RPMI8226 (cell line): Measurements from ENCODE around the gene GRK3.
"Not testable (repeated sequence)": the region's sequence is repeated elsewhere in the genome, so short reads cannot be mapped to it uniquely, and the experiment has no call there.

Experiments used
- DNase-seq: peaks from one replicate; pipeline ENCODE4 v3.0.0-alpha.2; 2015

The GRK3 gene

DNA sequence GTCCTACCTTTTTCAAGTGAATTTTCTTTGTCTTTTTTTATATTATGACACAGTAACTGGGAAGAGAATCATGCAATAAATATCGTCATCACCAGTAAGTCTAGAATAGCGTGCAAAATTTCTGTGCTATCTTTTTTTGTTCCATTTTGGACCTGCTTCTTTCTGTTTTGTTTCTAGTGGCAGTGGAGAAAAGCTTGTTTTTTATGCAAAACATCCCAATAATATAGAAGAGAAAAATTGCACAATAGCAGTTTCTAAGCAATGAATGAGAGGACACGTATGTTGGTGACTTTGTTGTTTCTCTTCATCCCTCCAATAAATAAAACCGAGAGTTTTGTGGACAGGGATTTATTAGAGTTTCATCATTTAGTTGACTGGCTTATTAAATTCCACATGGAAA, 10.3 kb downstream of the GRK3 start:
- DNase-seq = no peak

DNA sequence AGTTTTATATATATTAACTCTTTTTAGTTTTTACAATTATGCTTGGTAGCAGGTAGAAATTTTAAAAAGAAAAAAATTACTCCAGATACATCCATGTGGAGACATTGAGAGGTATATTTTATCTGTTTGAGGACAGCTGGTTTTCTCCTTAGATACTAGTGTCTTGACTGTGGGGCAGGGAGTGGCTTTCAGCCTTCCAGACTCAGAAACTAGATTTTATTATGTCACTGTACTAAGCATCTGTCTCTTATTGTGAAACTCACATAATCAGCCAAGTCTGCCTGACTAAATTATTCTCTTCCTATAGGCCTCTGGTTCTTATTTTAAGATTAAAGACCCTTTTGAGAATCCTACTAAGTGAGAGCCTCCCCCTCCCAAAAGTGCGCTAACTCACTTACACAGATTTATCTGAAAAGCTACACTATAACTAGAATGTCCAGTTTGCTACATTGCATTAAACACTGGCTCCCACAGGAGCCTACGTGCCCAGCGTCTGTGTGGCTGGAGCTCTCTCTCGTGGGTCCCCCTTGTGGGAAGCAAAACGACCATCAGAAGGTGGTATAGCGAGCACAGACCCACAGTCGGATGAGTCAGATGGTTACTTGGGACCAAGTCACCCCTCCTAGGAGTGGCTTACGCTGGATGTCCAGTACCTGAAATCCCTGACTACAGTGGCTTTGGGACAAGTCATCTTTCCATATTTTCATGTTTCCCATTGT, 11.4 kb downstream of the GRK3 start:
- DNase-seq = not testable (repeated sequence)

- DNase-seq = not testable (repeated sequence)
Measured at GRCh38 chr22:25581452-25581851, 17.0 kb downstream of the GRK3 start.

DNA sequence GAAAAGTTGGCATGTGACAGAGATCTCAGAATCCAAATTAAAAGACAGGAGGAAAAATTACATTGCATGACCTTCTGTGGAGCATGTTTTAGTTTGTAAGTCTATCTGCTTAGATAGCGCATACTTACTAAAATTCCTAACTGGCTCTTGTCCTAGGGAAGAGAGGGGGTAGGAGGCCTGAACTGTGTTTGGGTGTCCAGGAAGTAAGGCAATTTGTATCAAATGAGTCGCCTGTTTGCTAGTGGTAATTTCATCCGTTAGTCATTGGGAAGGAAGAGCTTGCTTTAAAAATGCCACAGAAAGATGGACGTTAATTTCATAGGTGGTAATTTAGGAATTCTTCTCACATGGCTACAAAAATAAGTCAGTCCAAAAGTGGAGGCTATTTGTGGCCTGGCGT, 18.5 kb downstream of the GRK3 start:
- no peak for DNase-seq

- DNase-seq = not testable (repeated sequence)
Measured at GRCh38 chr22:25584993-25585392, 20.5 kb downstream of the GRK3 start.

DNA sequence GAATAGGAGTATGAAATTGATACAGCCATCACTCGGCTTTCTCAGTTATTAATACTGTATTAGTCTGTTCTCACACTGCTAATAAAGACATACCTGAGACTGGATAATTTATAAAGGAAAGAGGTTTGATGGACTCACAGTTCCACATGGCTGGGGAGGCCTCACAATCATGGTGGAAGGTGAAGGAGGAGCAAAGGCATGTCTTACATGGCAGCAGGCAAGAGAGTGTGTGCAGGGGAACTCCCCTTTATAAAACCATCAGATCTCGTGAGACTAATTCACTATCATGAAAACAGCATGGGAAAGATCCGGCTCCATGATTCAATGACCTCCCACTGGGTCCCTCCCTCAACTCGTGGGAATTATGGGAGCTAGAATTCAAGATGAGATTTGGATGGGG, 25.2 kb downstream of the GRK3 start:
- not testable (repeated sequence) for DNase-seq

DNA sequence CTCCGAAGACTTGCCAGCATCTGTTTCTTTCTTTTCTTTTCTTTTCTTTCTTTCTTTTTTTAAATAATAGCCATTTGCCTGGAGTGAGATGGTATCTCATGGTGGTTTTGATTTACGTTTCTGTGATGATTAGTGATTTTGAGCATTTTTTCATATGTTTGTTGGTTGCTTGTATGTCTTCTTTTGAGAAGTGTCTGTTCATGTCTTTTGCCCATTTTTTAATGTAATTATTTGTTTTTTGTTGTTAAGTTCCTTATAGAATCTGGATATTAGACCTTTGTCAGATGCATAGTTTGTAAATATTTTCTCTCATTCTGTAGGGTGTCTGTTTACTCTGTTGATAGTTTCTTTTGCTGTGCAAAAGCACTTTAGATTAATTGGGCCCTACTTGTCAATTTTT, 28.8 kb downstream of the GRK3 start:
- DNase-seq = not testable (repeated sequence)

GRCh38 chr22:25598609-25599008, 34.1 kb downstream of the GRK3 start:
- no peak for DNase-seq

DNA sequence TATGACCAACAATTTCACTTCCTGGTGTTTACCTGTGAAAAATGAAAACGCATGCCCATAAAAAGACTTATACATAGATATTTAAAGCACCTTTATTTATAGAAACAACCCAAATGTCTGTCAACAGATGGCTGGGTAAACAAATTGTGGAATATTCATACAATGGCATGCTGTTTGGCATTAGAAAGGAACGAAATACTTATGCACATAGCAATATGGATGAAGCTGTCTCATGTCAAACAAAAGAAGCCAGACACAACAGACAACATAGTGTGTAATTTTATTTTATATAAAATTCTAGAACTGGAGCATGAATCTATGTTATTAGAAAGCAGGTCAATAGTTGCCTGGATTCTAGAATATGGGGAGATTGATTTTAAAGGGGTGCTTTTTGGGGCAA, 38.0 kb downstream of the GRK3 start:
- DNase-seq = no peak

DNA sequence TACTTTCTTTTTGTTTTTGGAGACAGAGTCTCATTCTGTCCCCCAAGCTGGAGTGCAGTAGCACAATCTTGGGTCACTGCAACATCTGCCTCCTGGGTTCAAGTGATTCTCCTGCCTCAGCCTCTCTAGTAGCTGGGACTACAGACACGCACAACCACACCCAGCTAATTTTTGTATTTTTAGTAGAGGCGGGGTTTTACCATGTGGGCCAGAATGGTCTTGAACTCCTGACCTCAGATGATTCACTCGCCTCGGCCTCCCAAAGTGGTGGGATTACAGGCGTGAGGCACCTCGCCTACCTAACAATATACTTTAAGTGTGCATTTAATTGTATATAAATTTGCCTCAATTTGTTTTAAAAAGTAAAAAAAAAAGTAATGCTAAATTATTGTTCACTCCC, 38.4 kb downstream of the GRK3 start:
- no peak for DNase-seq

DNA sequence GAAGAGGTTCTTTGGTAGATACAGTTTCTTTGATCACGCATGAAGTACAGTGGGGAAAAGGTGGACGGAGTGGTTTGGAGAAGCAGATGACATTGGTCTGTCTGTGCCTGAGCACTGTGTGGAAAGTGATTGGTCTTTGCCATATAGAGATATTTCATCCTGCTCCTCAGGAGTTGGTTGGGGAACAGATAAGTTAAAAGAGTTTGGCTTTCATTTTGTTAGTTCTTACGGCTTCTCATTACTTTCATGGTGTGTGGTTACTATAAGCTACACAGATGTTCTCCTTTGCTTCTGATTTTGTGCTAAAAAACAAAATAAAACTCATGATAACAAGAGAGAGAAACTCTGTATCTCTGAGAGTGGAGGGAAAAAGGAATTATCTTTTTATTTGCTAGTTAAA, 40.7 kb downstream of the GRK3 start:
- not testable (repeated sequence) for DNase-seq

DNA sequence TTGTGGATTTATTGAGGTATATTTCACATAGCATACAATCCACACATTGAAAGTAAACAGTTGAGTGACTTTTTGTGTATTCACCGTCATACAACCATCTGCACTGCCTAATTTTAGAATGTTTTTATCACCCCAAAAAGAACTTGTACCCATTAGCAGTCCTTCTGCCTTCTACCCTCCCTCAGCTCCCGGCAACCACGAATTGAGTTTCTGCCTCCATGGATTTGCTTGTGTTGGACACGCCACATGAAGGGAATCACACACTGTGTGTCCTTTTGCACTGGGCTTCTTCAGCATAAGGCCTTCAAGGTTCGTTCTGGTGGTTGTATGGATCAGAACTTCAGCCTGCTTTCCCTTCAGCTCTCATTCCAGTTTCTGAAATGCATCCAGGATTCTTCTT, 41.1 kb downstream of the GRK3 start:
- not testable (repeated sequence) for DNase-seq

DNA sequence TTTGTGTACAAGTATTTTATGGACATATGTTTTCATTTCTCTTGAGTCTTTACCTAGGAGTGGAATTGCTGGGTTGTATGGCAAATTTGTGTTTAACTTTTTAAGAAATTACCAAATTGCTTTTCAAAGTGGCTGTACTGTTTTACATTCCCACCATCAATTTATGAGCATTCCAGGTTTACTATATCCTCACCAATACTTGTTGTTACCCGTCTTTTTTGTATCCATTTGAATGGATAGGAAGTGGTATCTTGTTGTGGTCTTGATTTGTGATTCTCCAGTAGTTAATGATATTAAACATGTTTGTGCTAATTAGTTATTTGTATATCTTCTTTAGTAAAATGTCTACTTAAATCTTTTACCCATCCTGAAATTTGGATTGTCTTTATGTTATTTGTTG, 46.8 kb downstream of the GRK3 start:
- not testable (repeated sequence) for DNase-seq

GRCh38 chr22:25613131-25613530, 48.7 kb downstream of the GRK3 start:
- not testable (repeated sequence) for DNase-seq

DNA sequence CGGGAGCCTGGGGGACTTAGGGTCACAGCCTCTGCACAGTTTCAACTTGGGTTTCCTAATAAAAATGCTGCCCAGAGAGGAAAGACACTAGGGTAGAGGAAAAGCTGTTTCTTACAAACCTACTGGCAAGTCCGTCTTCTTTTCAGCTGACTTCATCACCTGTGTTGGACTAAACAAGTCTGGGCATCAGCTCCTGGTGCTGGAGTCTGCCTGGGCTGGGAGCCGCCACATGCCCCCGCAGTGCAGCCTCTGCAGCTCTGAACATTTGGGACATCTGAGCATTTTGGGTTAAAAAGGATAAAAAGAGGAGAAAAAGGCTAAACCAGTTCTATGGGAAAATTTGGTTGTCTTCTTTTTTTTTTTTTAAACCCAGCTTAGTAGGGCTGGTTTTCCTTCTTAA, 49.1 kb downstream of the GRK3 start:
- DNase-seq = not testable (repeated sequence)

DNA sequence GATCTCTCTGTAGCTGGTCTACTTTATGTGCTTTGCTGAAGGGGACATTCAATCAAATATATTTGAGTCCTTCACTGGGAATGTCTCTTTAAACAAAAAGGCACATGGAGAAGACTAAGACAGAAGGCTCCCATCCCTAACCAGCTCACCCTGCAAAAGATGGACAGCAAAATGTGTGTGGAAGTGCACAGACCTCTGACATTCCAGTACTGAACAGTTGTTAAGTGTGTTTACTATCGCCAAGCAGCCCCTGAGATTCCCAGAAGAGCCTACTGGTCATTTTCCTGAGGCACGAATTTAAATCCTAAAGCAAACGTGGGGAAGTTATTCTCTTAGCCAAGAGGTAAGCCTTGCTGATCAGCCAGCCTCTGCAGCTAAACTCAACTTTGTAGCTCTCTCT, 50.3 kb downstream of the GRK3 start:
- DNase-seq = not testable (repeated sequence)

- DNase-seq = no peak
Measured at GRCh38 chr22:25621986-25622385, 57.5 kb downstream of the GRK3 start.

GRCh38 chr22:25623310-25623734, 58.8 kb downstream of the GRK3 start:
- no peak for DNase-seq

DNA sequence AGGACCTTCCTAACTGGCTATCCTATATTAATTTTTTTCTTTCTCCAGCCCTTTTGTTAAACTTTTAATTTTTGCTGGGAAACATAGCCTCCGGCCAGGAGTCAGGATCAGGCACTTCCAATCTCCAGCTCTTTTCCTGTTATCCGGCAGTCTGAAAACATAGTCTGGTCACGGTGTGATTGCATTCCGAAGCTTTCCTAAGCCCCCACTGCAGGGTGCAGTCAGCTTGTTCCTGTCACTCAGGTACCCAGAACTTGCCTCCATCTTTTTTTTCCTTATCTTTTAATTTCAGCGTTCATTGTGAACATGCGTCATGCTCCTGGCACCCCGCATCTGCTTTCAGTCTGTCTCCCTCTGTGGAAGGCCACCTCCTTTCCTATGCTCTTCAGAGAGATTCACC, 59.4 kb downstream of the GRK3 start:
- DNase-seq = no peak

- no peak for DNase-seq
Measured at GRCh38 chr22:25624476-25624875, 60.0 kb downstream of the GRK3 start.

GRCh38 chr22:25625747-25626623, 61.5 kb downstream of the GRK3 start:
- DNase-seq = not testable (repeated sequence)

- no peak for DNase-seq
Measured at GRCh38 chr22:25626624-25626990, 62.1 kb downstream of the GRK3 start.

GRCh38 chr22:25627271-25627852, 62.9 kb downstream of the GRK3 start:
- no peak for DNase-seq

GRCh38 chr22:25628494-25628893, 64.0 kb downstream of the GRK3 start:
- DNase-seq = no peak
